ENCODE results near the gene TRIM8.

GRCh38 chr10:102613286-102613685, 31.0 kb upstream of the TRIM8 start:
- TF ChIP-seq, protein P1, sequence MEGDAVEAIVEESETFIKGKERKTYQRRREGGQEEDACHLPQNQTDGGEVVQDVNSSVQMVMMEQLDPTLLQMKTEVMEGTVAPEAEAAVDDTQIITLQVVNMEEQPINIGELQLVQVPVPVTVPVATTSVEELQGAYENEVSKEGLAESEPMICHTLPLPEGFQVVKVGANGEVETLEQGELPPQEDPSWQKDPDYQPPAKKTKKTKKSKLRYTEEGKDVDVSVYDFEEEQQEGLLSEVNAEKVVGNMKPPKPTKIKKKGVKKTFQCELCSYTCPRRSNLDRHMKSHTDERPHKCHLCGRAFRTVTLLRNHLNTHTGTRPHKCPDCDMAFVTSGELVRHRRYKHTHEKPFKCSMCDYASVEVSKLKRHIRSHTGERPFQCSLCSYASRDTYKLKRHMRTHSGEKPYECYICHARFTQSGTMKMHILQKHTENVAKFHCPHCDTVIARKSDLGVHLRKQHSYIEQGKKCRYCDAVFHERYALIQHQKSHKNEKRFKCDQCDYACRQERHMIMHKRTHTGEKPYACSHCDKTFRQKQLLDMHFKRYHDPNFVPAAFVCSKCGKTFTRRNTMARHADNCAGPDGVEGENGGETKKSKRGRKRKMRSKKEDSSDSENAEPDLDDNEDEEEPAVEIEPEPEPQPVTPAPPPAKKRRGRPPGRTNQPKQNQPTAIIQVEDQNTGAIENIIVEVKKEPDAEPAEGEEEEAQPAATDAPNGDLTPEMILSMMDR (IDR thresholded peaks at IDR 0.05): no peak
- no peak for TF ChIP-seq POLR2A (IDR thresholded peaks at IDR 0.05)
- TF ChIP-seq EP300 (IDR thresholded peaks at IDR 0.05): no peak

Data from ovary (tissue), 3 donors.